Iris pigment epithelial cell (primary cell): ENCODE data around the gene PTPRR.

Experiments used
- DNase-seq: peaks from one replicate; pipeline ENCODE4 v3.0.0-alpha.2; 2011; ENCODE audit warnings: low read depth

Gene PTPRR

DNA sequence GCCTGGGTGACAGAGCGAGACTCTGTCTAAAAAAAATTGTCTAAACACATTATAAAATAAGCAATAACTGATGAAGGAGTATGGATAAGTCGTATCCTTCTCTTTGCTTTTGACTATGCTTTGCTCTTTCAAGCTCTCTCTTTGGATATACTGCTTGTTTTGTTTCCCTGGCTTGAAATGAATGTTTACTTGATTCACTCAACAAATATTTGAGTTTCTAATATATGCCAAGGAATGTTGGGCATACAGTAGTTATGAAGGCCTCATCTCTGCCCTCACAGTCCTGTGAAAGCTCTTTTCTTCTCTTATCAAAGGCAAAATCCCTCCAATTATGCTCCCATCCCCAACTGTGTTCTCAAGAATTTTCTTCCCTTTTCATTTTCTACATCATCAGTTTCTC lies 123.5 kb downstream of the PTPRR start:
- DNase-seq = no peak

DNA sequence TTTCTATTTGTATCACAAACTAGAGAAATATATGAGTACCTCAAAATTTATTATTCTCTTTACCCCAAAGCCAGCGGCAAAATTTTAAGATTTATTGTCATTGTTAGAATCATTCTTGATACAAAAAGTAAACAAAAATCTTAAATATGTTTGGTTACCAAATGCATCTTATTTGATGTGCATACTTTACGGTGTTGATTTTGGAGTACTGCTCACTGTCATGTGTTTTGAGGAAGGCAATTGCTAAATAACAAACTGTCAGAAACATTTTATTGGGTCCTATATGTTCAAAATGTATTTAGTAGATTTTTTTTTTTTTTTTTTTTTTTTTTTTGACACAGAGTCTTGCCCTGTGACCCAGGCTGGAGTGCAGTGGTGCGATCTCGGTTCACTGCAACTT lies 124.9 kb downstream of the PTPRR start:
- DNase-seq = no peak

GRCh38 chr12:70794131-70794530 lies 126.4 kb downstream of the PTPRR start:
- no peak for DNase-seq

DNA sequence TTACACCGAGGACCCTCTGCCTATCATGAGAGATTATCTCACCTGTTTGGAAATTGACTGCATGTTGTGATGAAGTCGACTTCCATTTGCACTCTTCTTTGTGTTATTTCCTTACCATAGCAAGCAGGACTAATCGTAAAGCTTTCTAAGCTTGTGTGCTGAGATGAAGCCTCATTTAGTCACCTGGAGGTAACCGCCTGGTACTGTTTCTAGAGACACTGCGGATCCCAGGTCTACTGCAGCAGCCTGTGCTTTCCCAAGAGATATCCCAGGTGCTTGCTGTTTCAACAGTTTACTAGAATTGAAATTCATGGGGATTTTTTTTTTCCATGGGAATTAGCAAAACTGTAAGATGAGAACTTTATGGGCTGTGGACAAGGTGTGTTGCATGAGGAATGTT lies 131.8 kb downstream of the PTPRR start:
- DNase-seq = no peak

- no peak for DNase-seq
Measured at GRCh38 chr12:70787612-70788011, 132.9 kb downstream of the PTPRR start.

DNA sequence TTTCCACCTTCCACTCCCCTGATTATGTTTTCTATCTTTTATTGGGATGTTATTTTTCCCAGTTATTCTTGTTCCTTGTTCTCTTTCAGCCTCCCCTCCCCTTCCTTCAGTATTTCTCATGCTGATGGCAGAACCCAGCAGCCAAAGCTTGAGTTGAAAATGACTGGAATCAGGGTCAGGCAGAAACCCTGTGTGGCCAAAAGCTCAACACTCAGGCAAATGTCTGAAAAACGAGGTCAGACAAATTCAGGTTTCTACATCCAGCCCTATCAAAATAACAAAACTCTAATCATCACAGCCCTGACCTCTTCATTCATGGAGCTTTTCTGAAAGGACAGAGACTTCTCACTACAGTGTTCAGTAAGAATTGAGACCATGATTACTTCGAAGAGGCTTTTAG lies 134.6 kb downstream of the PTPRR start:
- no peak for DNase-seq

DNA sequence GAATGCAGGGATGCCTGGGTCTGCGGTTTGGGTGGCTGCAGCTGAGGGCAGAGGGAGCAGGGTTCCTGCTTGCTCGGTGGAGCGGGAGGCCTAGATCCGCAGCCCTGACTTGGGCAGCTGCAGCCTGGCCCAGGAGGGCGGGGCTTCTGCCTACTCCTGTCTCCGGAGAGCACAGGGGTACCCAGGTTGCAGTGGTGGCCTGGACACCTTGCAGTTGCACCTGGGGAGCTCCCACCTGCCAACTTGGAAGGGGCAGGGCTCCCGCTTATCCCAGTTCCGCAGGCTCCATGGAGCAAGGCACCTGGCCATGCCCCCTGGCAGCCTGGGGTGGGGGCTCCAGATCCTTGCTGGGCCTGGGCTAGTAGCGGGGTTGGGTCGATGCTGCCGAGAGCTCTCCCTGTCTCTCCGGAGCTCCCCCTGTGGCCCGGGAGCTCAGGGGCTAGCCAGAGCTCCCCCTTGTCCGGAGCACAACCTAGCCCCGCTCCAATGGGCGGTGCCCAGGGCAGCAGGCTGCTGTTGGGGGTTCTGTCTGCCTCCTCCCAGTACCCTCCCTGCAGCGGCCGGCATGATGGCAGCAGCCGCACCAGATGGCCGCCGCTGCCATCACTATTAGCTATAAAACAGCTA lies 136.4 kb downstream of the PTPRR start:
- DNase-seq = no peak

DNA sequence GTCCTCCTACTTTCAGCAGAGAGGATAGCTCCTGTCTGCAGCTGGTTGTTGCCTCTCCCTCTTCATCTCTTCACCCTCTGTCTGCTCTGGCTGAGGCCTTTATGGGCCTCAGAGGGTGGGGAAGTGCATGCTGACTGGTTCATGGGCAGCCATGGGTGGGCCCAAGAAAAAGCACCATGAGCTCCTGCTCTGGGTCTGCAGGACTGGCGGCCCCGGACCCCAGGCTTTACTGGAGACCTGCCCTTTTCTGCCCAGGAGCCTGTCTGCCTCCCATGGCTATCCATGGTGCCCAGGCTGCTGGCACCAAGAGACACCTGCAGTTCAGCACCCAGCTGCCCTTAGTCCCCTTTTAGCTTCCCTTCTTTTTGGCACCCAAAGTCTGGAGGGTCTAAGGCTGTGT lies 137.1 kb downstream of the PTPRR start:
- no peak for DNase-seq

DNA sequence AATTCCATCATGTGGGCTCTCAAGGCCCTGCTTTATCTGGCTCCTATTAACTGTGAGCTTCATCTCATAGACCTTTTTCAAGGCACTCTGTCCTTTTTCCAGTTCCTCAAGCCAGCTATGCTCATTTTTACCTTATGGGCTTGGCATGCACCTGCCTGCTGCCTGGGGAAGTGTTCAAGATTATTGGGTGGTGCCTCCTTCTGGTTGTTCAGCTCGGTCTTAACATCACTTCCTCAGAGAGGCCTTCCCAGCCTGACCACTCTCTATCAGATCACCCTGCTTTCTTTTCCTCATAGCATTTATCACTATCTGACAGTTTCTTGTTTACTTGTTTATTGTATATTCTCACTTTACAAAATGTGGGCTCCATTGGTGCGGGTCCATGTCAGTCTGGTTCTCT lies 141.3 kb downstream of the PTPRR start:
- DNase-seq = no peak

- DNase-seq = no peak
Measured at GRCh38 chr12:70774055-70774454, 146.5 kb downstream of the PTPRR start.

GRCh38 chr12:70772836-70773235 lies 147.7 kb downstream of the PTPRR start:
- DNase-seq = no peak

GRCh38 chr12:70771581-70771980 lies 149.0 kb downstream of the PTPRR start:
- DNase-seq = no peak

- DNase-seq = no peak
Measured at GRCh38 chr12:70763666-70764065, 156.9 kb downstream of the PTPRR start.

DNA sequence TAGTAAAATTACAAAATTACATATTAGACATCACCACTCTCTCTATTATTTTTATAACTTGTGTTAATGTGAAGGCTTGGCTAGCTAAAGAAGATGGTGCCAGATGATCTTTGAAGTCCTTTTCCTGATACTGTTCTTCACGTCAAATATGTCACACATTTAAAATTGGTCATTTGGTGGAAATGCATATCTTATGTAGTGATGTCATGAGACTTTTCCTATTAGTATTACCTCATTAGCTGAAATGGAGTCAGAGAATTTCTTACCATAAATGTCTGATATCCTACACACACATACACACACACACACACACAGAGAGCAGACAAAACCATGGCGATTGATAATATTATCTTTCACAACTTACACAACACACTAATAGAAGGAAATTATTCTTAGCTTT lies 158.5 kb downstream of the PTPRR start:
- DNase-seq = no peak

DNA sequence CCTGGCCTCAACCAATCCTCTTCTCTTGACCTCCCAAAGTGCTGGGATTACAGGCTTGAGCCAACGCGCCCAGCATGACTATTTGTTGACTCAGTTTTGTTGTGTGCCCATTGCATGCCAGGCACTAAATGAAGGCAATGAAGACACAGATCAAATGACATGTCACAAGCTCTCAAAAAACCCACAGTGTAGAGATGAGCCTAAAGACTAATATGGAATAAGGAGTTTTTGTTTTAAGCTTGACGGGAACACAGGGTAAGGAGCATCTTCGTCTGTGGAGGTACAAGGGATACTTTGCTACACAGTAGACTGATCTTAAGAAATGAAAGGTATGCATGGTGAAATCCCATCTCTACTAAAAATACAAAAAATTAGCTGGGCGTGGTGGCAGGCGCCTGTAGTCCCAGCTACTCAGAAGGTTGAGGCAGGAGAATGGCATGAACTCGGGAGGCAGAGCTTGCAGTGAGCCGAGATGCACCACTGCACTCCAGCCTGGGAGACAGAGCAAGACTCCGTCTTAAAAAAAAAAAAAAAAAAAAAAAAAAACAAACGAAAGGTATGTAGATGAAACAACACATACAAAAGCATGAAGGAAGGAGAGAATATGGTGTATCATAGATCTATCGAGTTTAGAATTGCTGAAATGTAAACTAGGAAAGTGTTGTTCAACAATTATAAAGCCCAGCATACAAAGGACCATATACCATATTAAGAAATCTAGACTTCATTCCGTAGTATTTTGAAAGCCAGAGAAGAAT lies 161.2 kb downstream of the PTPRR start:
- DNase-seq = no peak

DNA sequence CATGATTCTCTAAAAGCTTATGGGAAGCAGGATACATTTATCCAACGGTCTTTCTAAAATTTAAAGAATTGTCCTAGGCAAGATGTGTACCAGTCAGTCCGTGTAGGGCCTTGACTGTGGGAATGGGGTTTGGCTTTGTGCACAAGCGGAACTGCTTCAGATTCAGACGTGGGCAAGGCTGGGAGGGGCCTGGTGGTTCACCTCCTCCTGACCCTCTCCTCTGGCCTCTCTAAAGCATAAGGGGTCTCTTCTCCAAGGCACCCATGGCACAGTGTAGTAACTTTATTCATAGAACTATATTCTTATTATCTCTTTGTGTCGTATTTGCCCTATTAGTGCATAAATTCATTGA lies 162.1 kb downstream of the PTPRR start:
- no peak for DNase-seq

DNA sequence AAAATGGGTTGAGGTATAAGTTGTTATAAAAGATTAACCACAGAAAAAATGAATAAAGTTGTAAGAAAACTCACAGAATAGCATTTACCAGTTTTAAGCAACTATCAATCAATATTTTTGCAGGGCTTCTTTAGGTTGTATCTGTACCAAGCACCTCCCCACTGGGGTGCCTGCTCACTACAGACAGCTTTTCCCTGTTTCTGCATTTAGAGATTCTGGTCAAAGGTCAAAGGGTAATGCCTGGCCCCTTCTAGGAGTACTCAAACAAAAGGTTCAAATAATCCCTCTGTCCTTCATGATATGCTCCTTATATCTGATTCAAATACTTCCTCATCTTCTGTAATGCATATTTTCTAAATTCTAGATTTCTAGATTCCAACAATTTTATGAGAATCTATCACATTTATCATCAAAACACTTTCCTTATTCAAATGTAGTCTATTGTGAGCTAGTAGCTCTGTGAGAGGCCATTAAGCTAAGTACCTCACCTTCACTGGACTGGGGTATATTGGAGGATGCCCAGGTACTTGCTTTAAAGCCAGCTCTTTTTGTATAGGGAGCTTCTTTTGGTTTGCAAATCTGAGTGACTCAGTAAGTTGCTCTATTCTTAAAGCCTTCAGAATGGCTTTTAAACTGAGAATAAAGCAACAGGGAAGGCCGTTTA lies 162.6 kb downstream of the PTPRR start:
- no peak for DNase-seq

- DNase-seq = no peak
Measured at GRCh38 chr12:70756791-70757190, 163.7 kb downstream of the PTPRR start.

GRCh38 chr12:70756118-70756517 lies 164.4 kb downstream of the PTPRR start:
- peak; percentile 53 for DNase-seq

- no peak for DNase-seq
Measured at GRCh38 chr12:70754330-70754741, 166.2 kb downstream of the PTPRR start.

- DNase-seq = no peak
Measured at GRCh38 chr12:70752327-70752726, 168.2 kb downstream of the PTPRR start.

DNA sequence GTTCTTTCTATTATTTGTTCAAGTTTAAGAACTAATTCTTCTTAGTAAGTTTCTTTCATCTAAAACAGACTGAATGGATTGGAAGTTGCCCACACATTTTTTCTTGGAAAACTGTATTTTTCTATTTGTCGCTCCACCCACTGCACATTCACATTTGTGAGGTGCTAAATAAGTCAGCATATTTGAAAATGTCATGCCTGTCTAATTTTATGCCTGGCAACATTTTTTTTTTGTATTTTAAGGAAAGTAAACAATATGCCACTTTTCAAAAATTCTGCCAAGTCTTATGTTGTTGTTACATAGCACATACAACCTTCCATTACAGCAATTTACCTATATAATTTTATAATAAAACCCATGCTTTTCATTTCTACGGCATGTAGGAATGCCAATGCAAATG lies 170.6 kb downstream of the PTPRR start:
- DNase-seq = no peak

- no peak for DNase-seq
Measured at GRCh38 chr12:70748809-70749208, 171.7 kb downstream of the PTPRR start.
